Ovary (tissue), 3 donors: ENCODE results near the gene KIF16B.

Experiments used
- CTCF ChIP-seq, 3 donors: fragments of 450-650 bp in 2 of 3; fragments of 200-600 bp in 1 of 3; IDR thresholded peaks; one replicate each; pipeline versions ENCODE4 v1.5.1 to v1.8.0; 2016 to 2022; ENCODE audit warnings: antibody characterized with exemption in 3 of 3, mild to moderate bottlenecking in 1 of 3
- POLR2A ChIP-seq: fragments of 450-650 bp; IDR thresholded peaks from one replicate; pipeline ENCODE4 v1.6.1; 2017; ENCODE audit warnings: antibody characterized with exemption, mild to moderate bottlenecking, moderate library complexity
- donor health status: DM: no; HTN: no; CAD: no.

- TF ChIP-seq CTCF (IDR thresholded peaks at IDR 0.05) (no peak), POLR2A (no peak)
Observed at GRCh38 chr20:16410626-16411025, 162.6 kb downstream of the KIF16B start.
